ENCODE results near the gene CACNA1C.

DNA sequence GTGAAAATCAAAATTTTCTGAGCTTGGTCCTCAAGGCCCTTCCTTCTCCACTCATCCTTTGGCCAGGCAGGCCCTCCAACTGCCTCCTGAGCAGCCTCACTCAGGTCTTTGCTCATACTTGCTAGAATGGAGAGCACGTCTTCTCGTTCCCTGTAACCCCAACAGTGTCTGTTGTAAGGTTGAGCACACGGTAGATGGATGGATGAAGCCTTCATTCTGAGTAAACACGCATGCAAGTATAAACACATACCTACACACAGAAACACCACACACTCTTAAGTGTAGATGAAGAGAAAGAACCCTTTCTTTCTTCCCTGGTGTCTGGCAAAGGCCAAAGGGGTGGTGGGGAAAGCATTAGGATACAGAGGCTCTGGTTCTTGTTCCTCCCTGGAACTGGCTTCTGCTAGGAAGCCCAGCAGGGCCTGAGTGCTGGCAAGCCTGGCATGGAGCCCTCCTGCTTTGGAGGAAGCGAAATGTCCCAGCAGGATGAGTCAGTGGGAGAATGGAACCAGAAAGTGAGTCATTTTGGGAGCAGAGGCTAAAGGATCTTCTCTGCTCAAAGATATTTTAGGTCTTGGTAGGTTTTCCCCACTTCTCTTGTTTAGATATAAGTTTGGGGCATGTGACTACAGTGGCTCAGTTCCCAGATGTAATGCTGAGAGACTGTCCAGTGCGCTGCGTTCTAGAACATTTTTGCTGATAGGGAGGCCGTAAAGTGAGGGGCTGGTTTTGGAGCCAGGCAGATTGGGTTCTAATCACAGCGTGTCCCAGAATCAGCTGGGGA lies 127.4 kb downstream of the CACNA1C start:
- TF ChIP-seq, protein P1, sequence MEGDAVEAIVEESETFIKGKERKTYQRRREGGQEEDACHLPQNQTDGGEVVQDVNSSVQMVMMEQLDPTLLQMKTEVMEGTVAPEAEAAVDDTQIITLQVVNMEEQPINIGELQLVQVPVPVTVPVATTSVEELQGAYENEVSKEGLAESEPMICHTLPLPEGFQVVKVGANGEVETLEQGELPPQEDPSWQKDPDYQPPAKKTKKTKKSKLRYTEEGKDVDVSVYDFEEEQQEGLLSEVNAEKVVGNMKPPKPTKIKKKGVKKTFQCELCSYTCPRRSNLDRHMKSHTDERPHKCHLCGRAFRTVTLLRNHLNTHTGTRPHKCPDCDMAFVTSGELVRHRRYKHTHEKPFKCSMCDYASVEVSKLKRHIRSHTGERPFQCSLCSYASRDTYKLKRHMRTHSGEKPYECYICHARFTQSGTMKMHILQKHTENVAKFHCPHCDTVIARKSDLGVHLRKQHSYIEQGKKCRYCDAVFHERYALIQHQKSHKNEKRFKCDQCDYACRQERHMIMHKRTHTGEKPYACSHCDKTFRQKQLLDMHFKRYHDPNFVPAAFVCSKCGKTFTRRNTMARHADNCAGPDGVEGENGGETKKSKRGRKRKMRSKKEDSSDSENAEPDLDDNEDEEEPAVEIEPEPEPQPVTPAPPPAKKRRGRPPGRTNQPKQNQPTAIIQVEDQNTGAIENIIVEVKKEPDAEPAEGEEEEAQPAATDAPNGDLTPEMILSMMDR (IDR thresholded peaks at IDR 0.05; ENCODE audit: low read depth, low read length, poor library complexity, severe bottlenecking): no peak
- TF ChIP-seq EZH2phosphoT487 (IDR thresholded peaks at IDR 0.05; ENCODE audit: borderline replicate concordance, low read length): no peak

All from DOHH2 (cell line).